Peyer's patch (tissue), 4 donors: Measurements from ENCODE around the gene EVC2. TPM values are rescaled to one million over a fixed set of nuclear protein-coding genes. Genes with fewer than 3 reads are reported as not detected.

ENCODE experiments used
- DNase-seq, 3 donors: peaks; one replicate each; pipeline ENCODE4 v3.0.0-alpha.2; 2017 to 2019
- H3K27ac ChIP-seq, 4 donors: fragments of 200-600 bp; sonication (generic); one replicate each; pipeline ENCODE4 v1.5.1; 2016 to 2019
- H3K27me3 ChIP-seq, 2 donors: fragments of 200-600 bp; sonication (generic); one replicate each; pipeline ENCODE4 v1.5.1; 2019
- H3K36me3 ChIP-seq, 3 donors: fragments of 200-600 bp; sonication (generic); one replicate each; pipeline ENCODE4 v1.5.1; 2016 to 2019
- H3K4me1 ChIP-seq, 4 donors: fragments of 200-600 bp; sonication (generic); one replicate each; pipeline ENCODE4 v1.5.1; 2016 to 2019
- H3K4me3 ChIP-seq, 4 donors: fragments of 200-600 bp; sonication (generic); 1 replicate in 3 of 4; 2 replicates in 1 of 4; pipeline ENCODE4 v1.5.1; 2016 to 2019; ENCODE audit warnings: mild to moderate bottlenecking in 1 of 4
- H3K9me3 ChIP-seq, 4 donors: fragments of 200-600 bp; sonication (generic); one replicate each; pipeline ENCODE4 v1.5.1; 2016 to 2019; ENCODE audit warnings: mild to moderate bottlenecking in 1 of 4
- CTCF ChIP-seq, 6 experiments: fragments of 450-650 bp in 4 of 6; fragments of 200-600 bp in 2 of 6; sonication (generic) in 1 of 6; IDR thresholded peaks; one replicate each; pipeline ENCODE4 v1.5.1; 2017 to 2019; ENCODE audit warnings: antibody characterized with exemption in 6 of 6, mild to moderate bottlenecking in 3 of 6, moderate library complexity in 1 of 6
- POLR2A ChIP-seq, 2 donors: fragments of 450-650 bp; IDR thresholded peaks; one replicate each; pipeline ENCODE4 v1.5.1; 2017; ENCODE audit warnings: antibody characterized with exemption in 2 of 2, mild to moderate bottlenecking in 2 of 2, moderate library complexity in 2 of 2
- total RNA-seq, 4 donors: library from RNA; depleted of rRNA; stranded (reverse); fragments of >200 nt; gene quantifications; one replicate each; pipeline ENCODE4 v1.1.0, GENCODE V29; 2016

EVC2 gene
- total RNA-seq, 4 donors from 2014 or later, result 0.70 to 32.2 (median 4.1) TPM

GRCh38 chr4:5558502-5558901 is 149.9 kb downstream of the EVC2 start:
- Histone ChIP-seq H3K27me3 (no peaks in the 10 kb centered on the region), H3K27ac (no peak overlapping the region), H3K4me1 (no peaks in the 10 kb centered on the region), H3K4me3 (no peak overlapping the region), H3K36me3 (no peaks in the 10 kb centered on the region), H3K9me3 (no peaks in the 10 kb centered on the region)
- TF ChIP-seq CTCF (IDR thresholded peaks at IDR 0.05) (no peak), POLR2A (IDR thresholded peaks at IDR 0.05) (no peak)
- DNase-seq, result no peak

GRCh38 chr4:5554376-5554775 is 154.0 kb downstream of the EVC2 start:
- no peak overlapping the region for H3K4me3 ChIP-seq
- H3K9me3 ChIP-seq, result no peaks in the 10 kb centered on the region
- no peak overlapping the region for H3K27ac ChIP-seq
- DNase-seq, result no peak
- TF ChIP-seq CTCF (IDR thresholded peaks at IDR 0.05), result no peak
- no peak for TF ChIP-seq POLR2A (IDR thresholded peaks at IDR 0.05)
- no peaks in the 10 kb centered on the region for H3K27me3 ChIP-seq
- H3K4me1 ChIP-seq, result no peaks in the 10 kb centered on the region
- no peaks in the 10 kb centered on the region for H3K36me3 ChIP-seq

DNA sequence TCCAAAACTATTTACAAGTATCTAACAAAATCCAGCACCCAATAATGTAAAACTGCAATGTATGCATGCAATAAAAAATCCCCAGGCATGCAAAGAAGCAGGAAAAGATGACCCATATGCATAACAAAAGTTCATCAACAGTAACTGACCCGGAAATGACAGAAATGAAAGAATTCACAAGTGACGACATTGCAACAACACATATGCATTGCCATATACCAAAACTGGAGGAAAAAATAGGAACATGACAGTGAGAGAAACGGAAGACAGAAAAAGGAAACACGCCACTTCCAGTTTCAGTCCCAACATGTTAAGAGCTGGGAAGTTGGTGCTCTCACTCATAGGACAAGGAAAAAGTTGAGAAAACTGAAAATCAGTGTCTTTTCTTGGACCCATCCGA is 154.6 kb downstream of the EVC2 start:
- Histone ChIP-seq H3K27ac (no peak overlapping the region), H3K27me3 (no peaks in the 10 kb centered on the region), H3K9me3 (no peaks in the 10 kb centered on the region), H3K4me1 (no peaks in the 10 kb centered on the region), H3K4me3 (no peak overlapping the region), H3K36me3 (no peaks in the 10 kb centered on the region)
- DNase-seq, result no peak
- TF ChIP-seq POLR2A (IDR thresholded peaks at IDR 0.05) (no peak), CTCF (IDR thresholded peaks at IDR 0.05) (no peak)

- TF ChIP-seq POLR2A (IDR thresholded peaks at IDR 0.05) (no peak), CTCF (IDR thresholded peaks at IDR 0.05) (no peak)
- no peaks in the 10 kb centered on the region for H3K27me3 ChIP-seq
- DNase-seq, result no peak
- no peaks in the 10 kb centered on the region for H3K36me3 ChIP-seq
- H3K4me3 ChIP-seq, result no peak overlapping the region
- no peak overlapping the region for H3K27ac ChIP-seq
- H3K4me1 ChIP-seq, result no peaks in the 10 kb centered on the region
- H3K9me3 ChIP-seq, result no peaks in the 10 kb centered on the region
These were observed 155.9 kb downstream of the EVC2 start for GRCh38 chr4:5552451-5552850.

DNA sequence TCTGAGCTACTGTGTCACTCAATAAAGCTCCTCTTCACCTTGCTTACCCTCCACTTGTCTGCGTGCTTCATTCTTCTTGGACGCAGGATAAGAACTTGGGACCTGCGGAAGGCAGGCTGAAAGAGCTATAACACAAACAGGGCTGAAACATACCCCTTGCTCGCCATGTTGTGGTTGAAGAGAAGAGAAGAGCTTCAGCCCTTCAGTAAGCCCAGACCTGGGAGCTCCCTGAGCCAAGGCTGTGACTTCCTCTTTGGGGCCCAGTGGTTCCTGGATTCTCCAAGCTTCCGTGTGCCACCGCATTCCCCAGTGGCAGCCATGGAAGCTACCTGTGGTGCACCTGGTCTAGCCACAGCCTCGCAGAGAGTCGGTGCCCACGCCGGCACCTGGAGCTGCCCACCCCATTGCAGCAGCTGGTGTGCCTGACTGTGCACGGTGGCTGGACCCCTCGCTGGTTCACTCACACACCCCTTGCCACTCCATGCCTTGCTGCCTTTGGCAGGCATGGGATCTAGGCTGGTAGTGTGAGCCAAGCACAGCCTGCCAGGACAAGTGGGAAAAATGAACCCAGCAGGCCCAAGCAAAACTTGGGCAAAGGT is 160.6 kb downstream of the EVC2 start:
- Histone ChIP-seq H3K9me3 (no peaks in the 10 kb centered on the region), H3K4me3 (no peak overlapping the region), H3K4me1 (no peaks in the 10 kb centered on the region), H3K27me3 (no peaks in the 10 kb centered on the region), H3K27ac (no peak overlapping the region), H3K36me3 (no peaks in the 10 kb centered on the region)
- DNase-seq, result no peak
- TF ChIP-seq CTCF (IDR thresholded peaks at IDR 0.05), result no peak
- no peak for TF ChIP-seq POLR2A (IDR thresholded peaks at IDR 0.05)

DNA sequence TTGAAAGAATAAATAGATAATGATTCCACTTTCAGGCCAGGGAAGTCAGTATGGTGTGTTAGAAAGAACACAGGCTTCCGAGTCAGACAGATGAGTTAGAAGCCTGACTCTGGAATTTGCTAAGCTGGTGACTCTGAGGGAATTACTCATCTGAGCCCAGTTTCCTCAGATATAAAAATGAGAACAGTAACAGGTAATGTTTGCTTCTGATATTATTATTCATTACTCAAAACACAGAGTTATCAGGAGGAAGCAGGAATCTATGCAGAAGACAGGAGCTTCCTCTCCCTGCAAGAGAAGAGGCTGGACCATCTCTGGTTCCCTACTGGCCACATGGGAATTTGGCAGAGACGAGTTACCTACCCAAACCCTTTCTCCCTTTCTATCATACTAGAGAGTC is 163.1 kb downstream of the EVC2 start:
- DNase-seq, result no peak
- H3K9me3 ChIP-seq, result no peaks in the 10 kb centered on the region
- TF ChIP-seq POLR2A (IDR thresholded peaks at IDR 0.05) (no peak), CTCF (IDR thresholded peaks at IDR 0.05) (no peak)

More for the DNA sequence above, 163.1 kb downstream of the EVC2 start:
- no peak overlapping the region for H3K4me3 ChIP-seq
- no peaks in the 10 kb centered on the region for H3K27me3 ChIP-seq
- H3K36me3 ChIP-seq, result no peaks in the 10 kb centered on the region
- no peaks in the 10 kb centered on the region for H3K4me1 ChIP-seq
- no peak overlapping the region for H3K27ac ChIP-seq
